Activated CD4-positive, alpha-beta T cell treated with anti-CD3 and anti-CD28 coated beads for 36 hours (primary cell): ENCODE data around the gene ITGA8. TPM values are rescaled to one million over a fixed set of nuclear protein-coding genes. Genes with fewer than 3 reads are reported as not detected.
"Not testable (repeated sequence)": the region's sequence is repeated elsewhere in the genome, so short reads cannot be mapped to it uniquely, and the experiment has no call there.

Source experiments
- ATAC-seq: fragments of 200-7000 bp; cut with Tn5 transposase; one replicate; pipeline ENCODE4 v1.10.0; 2021; ENCODE audit warnings: mild to moderate bottlenecking, moderate library complexity
- CTCF ChIA-PET: fragments of 350-600 bp; sonication (Branson Sonifier 250); formaldehyde crosslinking; loops from one replicate; lab custom pipeline; 2021; ENCODE audit warnings: antibody characterized with exemption; lab: Charles Lee
- POLR2A ChIA-PET: fragments of 350-600 bp; sonication (Branson Sonifier 250); formaldehyde crosslinking; loops from one replicate; lab custom pipeline; 2021; ENCODE audit warnings: antibody characterized with exemption, inconsistent platforms; lab: Charles Lee
- DNase-seq: peaks from one replicate; pipeline ENCODE4 v3.0.0-alpha.2; 2020
- H3K27ac Mint-ChIP-seq: one replicate; pipeline ENCODE4 v1.8.0; 2021; ENCODE audit warnings: mixed read lengths
- H3K27me3 Mint-ChIP-seq: one replicate; pipeline ENCODE4 v1.8.0; 2021; ENCODE audit warnings: mixed read lengths
- H3K36me3 Mint-ChIP-seq: one replicate; pipeline ENCODE4 v1.8.0; 2021; ENCODE audit warnings: low read depth, mixed read lengths
- H3K4me1 Mint-ChIP-seq: one replicate; pipeline ENCODE4 v1.8.0; 2021; ENCODE audit warnings: mixed read lengths
- H3K4me3 Mint-ChIP-seq: one replicate; pipeline ENCODE4 v1.8.0; 2021; ENCODE audit warnings: mild to moderate bottlenecking, moderate library complexity, mixed read lengths
- H3K9me3 Mint-ChIP-seq: one replicate; pipeline ENCODE4 v1.8.0; 2021; ENCODE audit warnings: low read depth, mixed read lengths
- intact Hi-C, 2 experiments: fragments of 100-400 bp; cut with DNase I in 1 of 2; cut with micrococcal nuclease in 1 of 2; formaldehyde crosslinking; loops; one replicate each; pipeline versions ENCODE4 v1.14.2 to v1.15.1; 2022 to 2024; cut with DNase I, micrococcal nuclease
- total RNA-seq, 2 experiments: library from RNA; stranded (reverse); gene quantifications; one replicate each; pipeline ENCODE4 v1.2.3, GENCODE V29; 2021

The ITGA8 gene
- total RNA-seq, 2 experiments from 2014 or later, result not detected

DNA sequence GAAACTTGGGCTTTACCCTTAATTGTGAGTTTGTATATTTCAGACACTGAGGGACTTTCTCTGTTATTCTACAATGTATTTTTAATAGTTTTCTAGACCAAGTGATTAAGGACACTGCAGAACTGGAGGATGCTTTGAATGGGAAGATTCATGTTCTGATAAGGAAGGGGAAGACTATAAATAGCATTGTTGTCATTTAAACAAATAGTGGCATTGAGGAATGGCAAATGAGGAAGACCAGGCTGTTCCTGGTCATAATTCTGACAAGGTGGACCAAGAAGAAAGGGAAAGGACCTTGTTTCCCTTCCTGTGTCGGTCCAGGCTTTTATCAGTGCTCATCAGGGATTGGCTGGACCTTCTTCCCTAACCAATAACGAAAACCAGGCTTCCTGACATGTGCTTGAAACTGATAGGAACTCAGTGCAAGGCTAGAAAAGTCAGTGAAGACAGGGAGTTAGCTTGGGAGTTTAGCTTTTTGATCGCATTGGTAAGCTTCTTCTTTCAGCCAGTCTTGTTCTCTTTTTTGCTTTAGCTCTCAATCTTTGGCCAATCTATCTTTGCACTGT lies 116.2 kb downstream of the ITGA8 start:
- POLR2A ChIA-PET, result no interaction called here
- CTCF ChIA-PET, result no interaction called here
- H3K36me3 Mint-ChIP-seq, result no peaks in the 10 kb centered on the region
- H3K4me3 Mint-ChIP-seq, result no peak overlapping the region
- H3K27ac Mint-ChIP-seq, result no peak overlapping the region
- peaks cover 15% of the 10 kb centered on the region for H3K27me3 Mint-ChIP-seq
- no peak for DNase-seq
- no peak for ATAC-seq
- intact Hi-C loops, result no loop called here
- no peaks in the 10 kb centered on the region for H3K4me1 Mint-ChIP-seq
- no peaks in the 10 kb centered on the region for H3K9me3 Mint-ChIP-seq

DNA sequence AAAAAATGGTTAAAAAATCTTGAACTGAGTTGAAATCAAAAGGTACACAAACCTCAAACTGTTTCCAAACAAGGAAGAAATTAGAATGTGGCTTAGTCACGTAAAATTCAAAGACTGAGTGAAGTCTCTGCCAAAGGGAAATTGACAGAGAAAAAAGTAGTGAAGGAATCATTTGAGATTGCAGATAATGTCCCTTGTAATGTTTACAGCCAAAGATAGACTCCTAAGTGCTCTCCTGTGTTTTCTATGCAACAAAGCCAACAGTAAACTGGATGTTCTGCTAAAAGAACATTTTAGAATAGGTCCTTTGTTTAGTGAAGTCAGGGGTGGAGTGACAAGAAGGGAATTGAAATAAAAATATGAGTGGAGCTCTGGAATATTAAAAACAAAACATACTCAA lies 117.9 kb downstream of the ITGA8 start:
- Mint-ChIP-seq H3K27ac (no peak overlapping the region), H3K9me3 (no peaks in the 10 kb centered on the region), H3K4me1 (no peaks in the 10 kb centered on the region), H3K4me3 (no peak overlapping the region), H3K27me3 (peaks cover 18% of the 10 kb centered on the region), H3K36me3 (no peaks in the 10 kb centered on the region)
- ChIA-PET POLR2A (no interaction called here), CTCF (no interaction called here)
- DNase-seq (no peak), ATAC-seq (no peak)
- intact Hi-C loops, result no loop called here

DNA sequence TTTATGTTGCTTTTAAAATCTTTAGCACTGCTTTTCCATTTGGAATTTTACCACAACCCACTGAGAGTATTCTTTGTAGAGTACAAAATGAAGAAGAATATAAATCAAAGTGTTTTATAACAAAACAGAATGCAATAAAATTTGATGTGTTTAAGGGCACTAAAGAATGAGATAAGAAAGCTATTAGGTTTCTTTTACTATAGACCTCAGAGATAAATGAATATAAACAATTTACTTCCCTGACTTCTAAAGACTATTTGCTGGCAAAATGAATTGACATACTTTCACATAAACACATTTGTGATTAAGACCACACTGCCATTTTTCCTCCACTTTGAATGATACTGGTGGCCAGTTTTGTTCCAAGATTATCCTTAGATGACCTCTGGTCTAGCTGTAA lies 124.5 kb downstream of the ITGA8 start:
- ChIA-PET POLR2A (no interaction called here), CTCF (no interaction called here)
- Mint-ChIP-seq H3K9me3 (no peaks in the 10 kb centered on the region), H3K27me3 (peaks cover 15% of the 10 kb centered on the region), H3K27ac (no peak overlapping the region), H3K4me3 (no peak overlapping the region), H3K36me3 (no peaks in the 10 kb centered on the region), H3K4me1 (no peaks in the 10 kb centered on the region)
- ATAC-seq (no peak), DNase-seq (no peak)
- intact Hi-C loops, result no loop called here

DNA sequence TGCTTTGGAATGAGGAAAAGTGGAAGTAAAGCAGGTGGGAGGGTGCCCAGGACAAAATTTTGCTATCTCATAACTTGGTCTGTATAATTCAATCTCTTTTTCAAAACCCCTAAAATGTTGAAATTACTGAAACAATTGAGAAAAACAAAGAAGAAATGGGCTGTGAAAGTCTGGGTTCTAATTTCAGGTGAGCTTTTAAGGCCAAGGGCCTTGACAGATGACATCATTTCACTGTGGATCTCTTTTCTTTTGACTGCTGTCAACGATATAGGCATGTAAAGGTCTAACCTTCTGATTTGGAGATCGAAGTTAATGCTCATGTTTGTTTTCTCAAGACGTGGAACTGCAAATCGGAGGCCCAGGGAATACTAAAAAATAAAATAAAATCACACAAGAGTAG lies 127.8 kb downstream of the ITGA8 start:
- H3K27ac Mint-ChIP-seq, result no peak overlapping the region
- intact Hi-C loops, result no loop called here
- H3K4me3 Mint-ChIP-seq, result no peak overlapping the region
- DNase-seq (no peak), ATAC-seq (no peak)
- peaks cover 15% of the 10 kb centered on the region for H3K27me3 Mint-ChIP-seq
- no peaks in the 10 kb centered on the region for H3K36me3 Mint-ChIP-seq
- no peaks in the 10 kb centered on the region for H3K9me3 Mint-ChIP-seq
- CTCF ChIA-PET, result no interaction called here
- no peaks in the 10 kb centered on the region for H3K4me1 Mint-ChIP-seq
- POLR2A ChIA-PET, result no interaction called here

DNA sequence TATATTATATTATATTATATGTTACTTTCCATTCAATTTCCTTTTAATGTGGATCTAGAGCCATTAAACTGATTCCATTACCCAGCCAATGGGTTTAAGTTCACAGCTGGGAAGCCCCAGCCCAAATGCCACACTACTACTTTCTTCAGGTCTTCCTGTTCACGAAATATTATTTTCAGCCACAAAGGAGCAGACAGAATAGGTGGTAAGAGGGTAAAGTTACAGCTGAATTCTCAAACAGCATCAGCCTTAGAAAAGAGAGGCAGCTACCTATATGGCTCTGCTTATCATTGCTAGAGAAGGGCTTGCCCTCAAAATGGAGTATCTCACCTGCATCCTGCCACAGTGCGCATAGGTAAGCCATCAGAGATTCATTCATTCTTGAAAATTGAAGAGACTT lies 128.3 kb downstream of the ITGA8 start:
- peaks cover 14% of the 10 kb centered on the region for H3K27me3 Mint-ChIP-seq
- H3K4me1 Mint-ChIP-seq, result no peaks in the 10 kb centered on the region
- POLR2A ChIA-PET, result no interaction called here
- DNase-seq (no peak), ATAC-seq (no peak)
- CTCF ChIA-PET, result no interaction called here
- H3K4me3 Mint-ChIP-seq, result no peak overlapping the region
- no peak overlapping the region for H3K27ac Mint-ChIP-seq
- intact Hi-C loops, result no loop called here
- H3K9me3 Mint-ChIP-seq, result no peaks in the 10 kb centered on the region
- H3K36me3 Mint-ChIP-seq, result no peaks in the 10 kb centered on the region

DNA sequence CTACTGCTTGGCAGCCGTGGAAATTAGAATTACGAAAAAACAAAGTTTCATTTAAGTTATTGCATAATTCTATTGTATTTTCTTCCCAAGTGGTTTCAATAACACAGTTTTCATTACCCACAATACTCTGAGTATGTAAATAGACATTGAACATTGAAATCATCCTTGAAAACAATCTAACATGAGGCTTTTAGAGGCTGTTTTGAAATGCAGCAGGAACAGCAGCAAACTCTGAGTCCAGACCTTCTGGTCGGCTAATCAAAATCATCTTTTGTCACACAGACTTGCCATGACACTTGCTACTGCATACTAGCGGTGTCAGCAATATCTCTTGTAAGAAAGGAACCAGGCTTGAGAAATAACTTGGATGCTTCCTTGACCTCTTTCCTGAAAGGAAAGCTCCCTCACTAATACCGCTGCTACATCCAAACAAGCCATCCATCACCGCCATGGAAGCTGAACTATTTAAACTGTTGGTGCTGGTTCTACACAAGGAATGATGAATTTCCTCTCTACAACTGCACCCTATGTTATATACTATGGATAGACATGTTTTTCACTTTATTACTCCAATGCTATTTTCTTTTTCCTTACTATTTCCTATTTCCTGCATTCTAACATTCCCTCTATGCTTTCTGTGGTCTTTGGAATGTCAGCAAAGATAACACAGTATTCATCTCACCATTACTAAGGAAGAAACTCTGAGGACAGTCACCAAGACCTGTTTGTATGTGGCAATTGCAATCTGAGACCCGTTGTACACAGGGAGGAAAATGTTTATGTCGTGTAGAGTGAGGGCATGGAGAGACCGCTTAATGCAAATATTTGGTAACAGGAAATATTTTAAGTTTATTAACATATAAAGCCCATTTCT lies 130.8 kb downstream of the ITGA8 start:
- intact Hi-C loops, result loop anchor here in 1 of 2 experiments (5.0 to 10.0 kb wide), 2 partner anchors 128 to 236 kb away; partner anchors contain the start of gene ITGA8
- no peak for DNase-seq
- no peaks in the 10 kb centered on the region for H3K4me1 Mint-ChIP-seq
- ATAC-seq, result no peak
- no peak overlapping the region for H3K27ac Mint-ChIP-seq
- no peak overlapping the region for H3K4me3 Mint-ChIP-seq
- ChIA-PET CTCF (no interaction called here), POLR2A (no interaction called here)
- H3K27me3 Mint-ChIP-seq, result peaks cover 11% of the 10 kb centered on the region
- H3K9me3 Mint-ChIP-seq, result no peaks in the 10 kb centered on the region
- no peaks in the 10 kb centered on the region for H3K36me3 Mint-ChIP-seq

DNA sequence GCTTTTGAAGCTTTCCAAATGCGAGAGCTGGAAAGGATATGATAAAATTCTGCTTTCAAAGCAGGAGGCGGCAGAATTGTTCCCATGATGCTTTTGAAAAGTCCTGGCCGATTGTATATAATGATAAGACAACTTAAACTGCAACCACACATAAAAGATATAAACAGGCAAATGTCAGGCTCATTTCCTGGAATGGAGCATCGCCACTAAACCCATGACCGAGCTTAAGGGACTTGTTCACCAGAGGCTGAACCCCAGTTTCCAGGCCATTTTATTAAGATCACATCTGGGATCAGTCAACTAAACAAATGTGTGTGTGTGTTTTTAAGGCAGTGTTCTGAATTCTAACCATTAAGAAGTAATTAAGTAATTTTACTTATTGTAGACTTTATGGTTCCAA lies 131.6 kb downstream of the ITGA8 start:
- H3K27me3 Mint-ChIP-seq, result peaks cover 8% of the 10 kb centered on the region
- H3K4me1 Mint-ChIP-seq, result no peaks in the 10 kb centered on the region
- no peak overlapping the region for H3K27ac Mint-ChIP-seq
- ChIA-PET POLR2A (no interaction called here), CTCF (interaction anchor here (1.5 kb wide), 1 partner anchor 9 kb away, joined by 8 read pairs; no protein-coding TSS in a partner anchor)
- no peaks in the 10 kb centered on the region for H3K9me3 Mint-ChIP-seq
- no peak for ATAC-seq
- no peak overlapping the region for H3K4me3 Mint-ChIP-seq
- intact Hi-C loops, result loop anchor here in 1 of 2 experiments (5.0 to 10.0 kb wide), 2 partner anchors 129 to 237 kb away; partner anchors contain the start of gene ITGA8
- H3K36me3 Mint-ChIP-seq, result no peaks in the 10 kb centered on the region
- no peak for DNase-seq

DNA sequence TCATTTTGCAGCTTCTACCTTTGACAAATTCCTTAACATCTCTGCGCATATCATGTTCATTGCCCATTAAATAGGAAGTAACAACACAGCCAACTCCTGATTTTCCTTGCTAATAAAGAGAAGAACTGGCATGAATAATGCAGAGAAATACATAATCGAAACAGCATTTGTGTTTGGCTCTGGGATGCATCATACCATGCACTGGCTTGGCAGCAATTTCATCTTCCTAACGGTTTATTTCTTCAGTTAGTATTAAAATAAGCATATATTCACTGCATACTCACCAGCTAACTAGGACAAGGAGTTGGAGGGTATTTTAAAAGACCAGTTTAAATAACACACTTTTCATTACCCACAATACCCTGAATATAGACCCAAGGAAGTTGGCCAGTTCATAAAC lies 132.5 kb downstream of the ITGA8 start:
- DNase-seq (no peak), ATAC-seq (no peak)
- H3K36me3 Mint-ChIP-seq, result no peaks in the 10 kb centered on the region
- H3K4me3 Mint-ChIP-seq, result no peak overlapping the region
- no peak overlapping the region for H3K27ac Mint-ChIP-seq
- POLR2A ChIA-PET, result no interaction called here
- CTCF ChIA-PET, result interaction anchor here (0.6 to 1.5 kb wide), 2 partner anchors 8 to 318 kb away, joined by 3 to 8 read pairs; no protein-coding TSS in a partner anchor
- H3K9me3 Mint-ChIP-seq, result no peaks in the 10 kb centered on the region
- H3K27me3 Mint-ChIP-seq, result peaks cover 8% of the 10 kb centered on the region
- no peaks in the 10 kb centered on the region for H3K4me1 Mint-ChIP-seq
- intact Hi-C loops, result loop anchor here in 1 of 2 experiments (5.0 to 10.0 kb wide), 2 partner anchors 130 to 238 kb away; partner anchors contain the start of gene ITGA8

DNA sequence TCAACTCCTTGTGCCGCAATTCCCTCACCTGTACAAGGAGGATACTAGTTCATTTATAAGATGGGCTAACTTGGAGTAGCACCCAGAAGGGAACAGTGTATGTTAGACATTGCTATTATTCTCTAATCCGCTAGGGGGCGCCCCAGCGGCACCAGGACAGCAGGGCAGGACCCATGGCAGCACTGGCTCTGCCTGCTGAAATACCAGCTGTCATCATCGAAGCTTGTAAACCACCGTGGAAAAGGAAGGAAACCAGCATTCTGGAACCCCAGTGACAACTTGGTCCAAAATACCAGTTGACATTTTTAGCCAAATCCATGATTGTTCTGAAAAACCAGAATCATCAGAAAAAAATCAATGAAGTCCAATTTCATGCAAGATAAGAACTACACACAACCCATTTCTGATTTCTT lies 134.4 kb downstream of the ITGA8 start:
- Mint-ChIP-seq H3K27ac (no peak overlapping the region), H3K9me3 (peaks cover 2% of the 10 kb centered on the region), H3K27me3 (peaks cover 11% of the 10 kb centered on the region), H3K4me1 (no peaks in the 10 kb centered on the region), H3K4me3 (no peak overlapping the region), H3K36me3 (no peaks in the 10 kb centered on the region)
- intact Hi-C loops, result loop anchor here in 1 of 2 experiments (5.0 to 10.0 kb wide), 2 partner anchors 132 to 239 kb away; partner anchors contain the start of gene ITGA8
- ATAC-seq, result peak; percentile 65
- DNase-seq, result peak; percentile 73
- ChIA-PET POLR2A (no interaction called here), CTCF (interaction anchor here (0.8 to 2.2 kb wide), 5 partner anchors 12 to 67 kb away, joined by 3 to 8 read pairs (median 3); no protein-coding TSS in a partner anchor)

DNA sequence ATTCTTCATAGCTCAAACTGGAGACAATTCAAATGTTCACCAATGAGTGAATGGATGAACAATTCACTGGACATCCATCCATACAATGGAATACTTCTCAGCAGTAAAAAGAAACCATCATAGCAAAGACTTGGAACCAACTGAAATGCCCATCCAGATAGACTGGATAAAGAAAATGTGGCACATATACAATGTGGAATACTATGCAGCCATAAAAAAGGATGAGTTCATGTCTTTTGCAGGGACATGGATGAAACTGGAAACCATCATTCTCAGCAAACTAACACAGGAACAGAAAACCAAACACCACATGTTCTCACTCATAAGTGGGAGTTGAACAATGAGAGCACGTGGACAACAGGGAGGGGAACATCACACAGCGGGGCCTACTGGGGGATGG lies 136.8 kb downstream of the ITGA8 start:
- CTCF ChIA-PET, H3K27ac Mint-ChIP-seq, H3K4me1 Mint-ChIP-seq, POLR2A ChIA-PET, H3K9me3 Mint-ChIP-seq, ATAC-seq, H3K36me3 Mint-ChIP-seq, DNase-seq, H3K4me3 Mint-ChIP-seq: not testable (repeated sequence)
- peaks cover 11% of the 10 kb centered on the region for H3K27me3 Mint-ChIP-seq
- intact Hi-C loops, result loop anchor here in 1 of 2 experiments (10.0 kb wide), 1 partner anchor 242 kb away; no protein-coding TSS in a partner anchor

DNA sequence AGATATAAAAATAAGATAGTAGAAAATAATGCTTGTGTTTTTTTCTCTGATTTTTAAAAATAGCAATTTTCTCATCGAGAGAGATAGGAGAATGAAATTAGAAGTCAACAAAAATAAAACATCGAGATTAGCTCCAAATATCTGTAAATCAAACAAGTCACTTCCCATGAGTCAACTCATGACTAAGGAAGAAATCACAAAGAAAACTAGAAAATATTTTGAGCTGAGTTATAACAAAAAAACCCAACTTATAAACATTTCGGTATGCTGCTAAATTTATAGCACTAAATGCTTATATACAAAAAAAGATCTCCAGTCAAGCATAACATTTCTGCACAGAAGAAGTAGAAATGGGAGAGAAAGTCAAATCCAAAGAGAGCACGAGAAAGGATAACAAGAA lies 140.1 kb downstream of the ITGA8 start:
- ChIA-PET CTCF (interaction anchor here (0.7 to 1.5 kb wide), 2 partner anchors 8 to 140 kb away, joined by 3 to 8 read pairs; partner anchors contain the start of gene ITGA8), POLR2A (no interaction called here)
- Mint-ChIP-seq H3K36me3 (no peaks in the 10 kb centered on the region), H3K27me3 (peaks cover 9% of the 10 kb centered on the region), H3K27ac (no peak overlapping the region), H3K4me1 (no peaks in the 10 kb centered on the region), H3K4me3 (no peak overlapping the region), H3K9me3 (peaks cover 2% of the 10 kb centered on the region)
- no peak for ATAC-seq
- no peak for DNase-seq
- intact Hi-C loops, result loop anchor here in 1 of 2 experiments (10.0 kb wide), 1 partner anchor 245 kb away; no protein-coding TSS in a partner anchor
